GM12878 (cell line): Measurements from ENCODE around the gene ZNF850. TPM values are rescaled to one million over a fixed set of nuclear protein-coding genes. Genes with fewer than 3 reads are reported as not detected.

Experiments
- ATAC-seq: fragments of 200-7000 bp; cut with Tn5 transposase; 3 replicates; pipeline ENCODE4 v1.9.1; 2020; ENCODE audit warnings: mild to moderate bottlenecking, moderate library complexity
- BruUV-seq: library from RNA; stranded (reverse); fragments of 400-500 nt; replicated peaks from 2 replicates; lab custom pipeline; 2021; lab: Mats Ljungman, UMichigan
- CTCF ChIA-PET: fragments of 300-600 bp; sonication (Branson Sonifier 250); formaldehyde crosslinking; extraction: SDS; loops from one replicate; lab custom pipeline; 2021; ENCODE audit warnings: inconsistent platforms; lab: Yijun Ruan, JAX
- POLR2A ChIA-PET: fragments of 350-600 bp; formaldehyde crosslinking; extraction: SDS; loops from one replicate; lab custom pipeline; 2021; ENCODE audit warnings: inconsistent platforms; lab: Charles Lee
- RAD21 ChIA-PET: fragments of 300-600 bp; sonication (Branson Sonifier 250); formaldehyde crosslinking; loops from one replicate; lab custom pipeline; 2023; ENCODE audit warnings: antibody characterized with exemption; ENCODE audit not compliant: unreplicated experiment; lab: Charles Lee
- SMC1A ChIA-PET: fragments of 300-600 bp; sonication (Branson Sonifier 250); formaldehyde crosslinking; loops from one replicate; lab custom pipeline; 2023; ENCODE audit not compliant: unreplicated experiment, uncharacterized antibody; lab: Charles Lee
- DNase-seq: peaks from one replicate; pipeline ENCODE4 v3.0.0-alpha.2; 2011; ENCODE audit warnings: low read depth, low spot score
- FAIRE-seq: peaks from 3 replicates; lab custom pipeline; 2011; peaks lifted over from hg19 to GRCh38; lab: Jason Lieb, UNC
- H2AFZ ChIP-seq: 2 replicates; pipeline ENCODE4 v1.6.0; 2011; ENCODE audit warnings: low read depth, low read length, control low read depth; ENCODE audit not compliant: control insufficient read depth
- H3K27ac ChIP-seq: 2 replicates; pipeline ENCODE4 v1.5.1; 2011; ENCODE audit warnings: control low read depth; ENCODE audit not compliant: control insufficient read depth, insufficient read depth
- H3K27me3 ChIP-seq, 2 experiments: replicated peaks in 1 of 2; 2 replicates each; pipeline versions ENCODE4 v1.6.0 to v1.6.1; 2011; ENCODE audit warnings: low read length in 1 of 2; ENCODE audit not compliant: control insufficient read depth in 2 of 2, insufficient read depth in 2 of 2
- H3K36me3 ChIP-seq, 2 experiments: 2 replicates each; pipeline ENCODE4 v1.5.1; 2011; ENCODE audit warnings: low read length in 1 of 2; ENCODE audit not compliant: control insufficient read depth in 2 of 2, insufficient read depth in 2 of 2
- H3K4me1 ChIP-seq: 2 replicates; pipeline ENCODE4 v1.6.1; 2011; ENCODE audit warnings: mild to moderate bottlenecking, low read length, moderate library complexity, mixed read lengths; ENCODE audit not compliant: control insufficient read depth, insufficient read depth
- H3K4me2 ChIP-seq: 2 replicates; pipeline ENCODE4 v1.6.0; 2011; ENCODE audit warnings: control low read depth; ENCODE audit not compliant: control insufficient read depth, insufficient read depth
- H3K4me3 ChIP-seq: fragments of 200-600 bp; sonication (generic); 2 replicates; pipeline ENCODE4 v1.5.1; 2016
- H3K79me2 ChIP-seq: 2 replicates; pipeline ENCODE4 v1.6.0; 2011; ENCODE audit warnings: low read length; ENCODE audit not compliant: control insufficient read depth, insufficient read depth
- H3K9ac ChIP-seq: 2 replicates; pipeline ENCODE4 v1.8.0; 2011; ENCODE audit warnings: low read length, control low read depth, mixed read lengths; ENCODE audit not compliant: control insufficient read depth, insufficient read depth
- H3K9me3 ChIP-seq: replicated peaks from 3 replicates; pipeline ENCODE4 v1.5.1; 2011; ENCODE audit warnings: mild to moderate bottlenecking, low read length; ENCODE audit not compliant: control insufficient read depth, insufficient read depth
- H4K20me1 ChIP-seq: 2 replicates; pipeline ENCODE4 v1.6.0; 2011; ENCODE audit not compliant: control insufficient read depth, insufficient read depth
- IRF5 ChIP-seq: fragments of 450-650 bp; IDR thresholded peaks from 2 replicates; pipeline ENCODE4 v1.6.1; 2017; ENCODE audit warnings: borderline replicate concordance
- MLLT1 ChIP-seq: fragments of 450-650 bp; IDR thresholded peaks from 2 replicates; pipeline ENCODE4 v1.6.1; 2016; ENCODE audit warnings: mild to moderate bottlenecking
- NRF1 ChIP-seq: conservative IDR thresholded peaks from 2 replicates; pipeline ENCODE4 v1.6.1; 2011; ENCODE audit warnings: mild to moderate bottlenecking, low read depth, low read length, improper control_type of control experiment
- SPI1 ChIP-seq: IDR thresholded peaks from 2 replicates; pipeline ENCODE4 v1.6.1; 2011; ENCODE audit warnings: low read depth, mild to moderate bottlenecking, low read length, moderate library complexity, borderline replicate concordance; ENCODE audit not compliant: insufficient read depth
- WGBS: methylation state at CpG from one replicate; pipeline ENCODE4 v1.1.6; 2016; ENCODE audit warnings: low lambda C conversion rate; ENCODE audit not compliant: insufficient replicate concordance, insufficient coverage; ENCODE audit errors: missing lambda C conversion rate; 5-methylcytosine and 5-hydroxymethylcytosine counted together
- in situ Hi-C: fragments of 300-500 bp; cut with MboI; formaldehyde crosslinking; loops from 9 replicates; pipeline ENCODE4 v1.14.3; 2018; ENCODE audit warnings: mixed read lengths
- intact Hi-C: fragments of 100-400 bp; cut with micrococcal nuclease; formaldehyde crosslinking; loops from one replicate; pipeline ENCODE4 v1.14.2; 2022; ENCODE audit not compliant: unreplicated experiment
- polyA plus RNA-seq, 11 experiments: library from polyadenylated mRNA; depleted of rRNA in 4 of 11; unstranded in 6 of 11; stranded (reverse) in 5 of 11; fragments of >200 nt; fragmentation: Nextera tagmentation in 4 of 11; fragmentation: Illumina TruSeq in 1 of 11; extraction: Ambion mirVana in 4 of 11; extraction: Trizol in 1 of 11; gene quantifications; 1 replicate in 1 of 11; 2 replicates in 10 of 11; pipeline versions ENCODE4 v1.2.1 to v1.2.3, GENCODE V29; 2011 to 2016; ENCODE audit warnings: inconsistent platforms in 2 of 11, missing spikeins in 2 of 11, low read depth in 1 of 11
- total RNA-seq, 4 experiments: library from RNA; depleted of rRNA in 3 of 4; stranded (reverse); fragments of >200 nt in 3 of 4; fragmentation: Illumina TruSeq in 1 of 4; extraction: Trizol in 1 of 4; gene quantifications; 2 replicates each; pipeline versions ENCODE4 v1.2.1 to v1.2.3, GENCODE V29; 2013 to 2021

Gene ZNF850
- total and polyA plus RNA-seq, 10 of the 15 experiments (the other 5 are each of a cell fraction or from before 2014, with no cell fraction given) = 0.44 to 6.4 (median 2.5) TPM

GRCh38 chr19:36665832-36666231, 106.8 kb downstream of the ZNF850 start:
- no peak overlapping the region for H3K9ac ChIP-seq
- no peaks in the 10 kb centered on the region; the same call in 1 of the 2 replicates for H3K79me2 ChIP-seq
- no peak for DNase-seq
- in situ Hi-C loops (no loop called here), intact Hi-C loops (no loop called here)
- ChIA-PET CTCF (interaction anchor here (0.6 kb wide), 1 partner anchor 557 kb away, joined by 3 read pairs; no protein-coding TSS in a partner anchor), RAD21 (no interaction called here), SMC1A (interaction anchor here (1.2 kb wide), 1 partner anchor 61 kb away, joined by 3 read pairs; the partner anchor contains the start of gene ZNF382), POLR2A (interaction anchor here (0.5 kb wide), 1 partner anchor 60 kb away, joined by 5 read pairs; no protein-coding TSS in a partner anchor)
- peak overlapping the region; percentile 90 for H3K4me3 ChIP-seq
- no peak overlapping the region for H3K27ac ChIP-seq
- no peaks in the 10 kb centered on the region for H3K27me3 ChIP-seq
- H4K20me1 ChIP-seq = no peaks in the 10 kb centered on the region
- no peak for FAIRE-seq
- BruUV-seq = no TSS peak
- H2AFZ ChIP-seq = no peak overlapping the region
- no peak for ATAC-seq
- H3K9me3 ChIP-seq = peaks cover 9% of the 10 kb centered on the region; the same call in 2 of the 3 replicates
- peaks cover 0 to 8% of the 10 kb centered on the region in 2 experiments; a peak in 1 of 4 replicates for H3K36me3 ChIP-seq
- 0 out of 2 replicates have a peak, but pooled peaks have one; percentile 53 for TF ChIP-seq MLLT1
- no peak for TF ChIP-seq NRF1
- no peak for TF ChIP-seq IRF5
- TF ChIP-seq SPI1 = no peak
- TF ChIP-seq, all 136 proteins: peak for 1
- Histone ChIP-seq H3K4me1 (no peaks in the 10 kb centered on the region; the same call in 1 of the 2 replicates), H3K4me2 (peak overlapping the region; percentile 84)
- WGBS = 21% methylated on average over 4 of the region's 14 CpGs

Other genes with a start within 250 kb of the ZNF850 start
Only the 7 nearest of the 9 such genes appear.
- 0.16 and 0.45 TPM in 2 replicates for gene ZNF382, start 167.5 kb downstream of the ZNF850 start, total RNA-seq (2014; rRNA removed)
- 0.69 and 0.72 TPM in 2 replicates for gene ZNF382, start 167.5 kb downstream of the ZNF850 start, total RNA-seq (2014; rRNA removed; fragmentation: Illumina TruSeq; extraction: Trizol)
- 0.45 and 0.62 TPM in 2 replicates for gene ZNF382, start 167.5 kb downstream of the ZNF850 start, total RNA-seq (2021)
- 0.60 and 0.86 TPM in 2 replicates for gene ZNF382, start 167.5 kb downstream of the ZNF850 start, polyA plus RNA-seq (2011; rRNA removed)
- 0.14 and 0.37 TPM in 2 replicates for gene ZNF382, start 167.5 kb downstream of the ZNF850 start, polyA plus RNA-seq (2014; fragmentation: Illumina TruSeq; extraction: Trizol)
- gene ZNF382, start 167.5 kb downstream of the ZNF850 start, polyA plus RNA-seq (2014; fragmentation: Nextera tagmentation; extraction: Ambion mirVana) = under 1 TPM; 0.02 to 0.61 TPM
- gene ZNF382, start 167.5 kb downstream of the ZNF850 start, polyA plus RNA-seq (2014; rRNA removed) = 0.13 and 0.24 TPM in 2 replicates
- under 1 TPM; 0.51 to 0.74 TPM for gene ZNF382, start 167.5 kb downstream of the ZNF850 start, polyA plus RNA-seq (2016; fragmentation: Nextera tagmentation; extraction: Ambion mirVana)
- 2.1 and 2.6 TPM in 2 replicates for gene ZNF461, start 106.0 kb downstream of the ZNF850 start, total RNA-seq (2014; rRNA removed)
- gene ZNF461, start 106.0 kb downstream of the ZNF850 start, total RNA-seq (2014; rRNA removed; fragmentation: Illumina TruSeq; extraction: Trizol) = 3.5 and 3.6 TPM in 2 replicates
- gene ZNF461, start 106.0 kb downstream of the ZNF850 start, total RNA-seq (2021) = 2.8 and 3.0 TPM in 2 replicates
- 4.5 and 5.1 TPM in 2 replicates for gene ZNF461, start 106.0 kb downstream of the ZNF850 start, polyA plus RNA-seq (2011; rRNA removed)
- gene ZNF461, start 106.0 kb downstream of the ZNF850 start, polyA plus RNA-seq (2014; fragmentation: Illumina TruSeq; extraction: Trizol) = 2.2 TPM in 2 replicates
- 1 to 10 TPM; 1.2 to 1.3 TPM for gene ZNF461, start 106.0 kb downstream of the ZNF850 start, polyA plus RNA-seq (2014; fragmentation: Nextera tagmentation; extraction: Ambion mirVana)
- gene ZNF461, start 106.0 kb downstream of the ZNF850 start, polyA plus RNA-seq (2014; rRNA removed) = 2.0 and 4.0 TPM in 2 replicates
- 1 to 10 TPM; 1.8 to 2.2 TPM for gene ZNF461, start 106.0 kb downstream of the ZNF850 start, polyA plus RNA-seq (2016; fragmentation: Nextera tagmentation; extraction: Ambion mirVana)
- gene ZNF567, start 85.2 kb downstream of the ZNF850 start, total RNA-seq (2014; rRNA removed) = 4.9 and 7.0 TPM in 2 replicates
- gene ZNF567, start 85.2 kb downstream of the ZNF850 start, total RNA-seq (2014; rRNA removed; fragmentation: Illumina TruSeq; extraction: Trizol) = 10.4 and 12.2 TPM in 2 replicates
- 5.4 TPM in 2 replicates for gene ZNF567, start 85.2 kb downstream of the ZNF850 start, total RNA-seq (2021)
- gene ZNF567, start 85.2 kb downstream of the ZNF850 start, polyA plus RNA-seq (2011; rRNA removed) = 11.9 and 18.1 TPM in 2 replicates
- 9.7 and 16.6 TPM in 2 replicates for gene ZNF567, start 85.2 kb downstream of the ZNF850 start, polyA plus RNA-seq (2014; fragmentation: Illumina TruSeq; extraction: Trizol)
- 10 to 100 TPM in 1 of 2 experiments, 1 to 10 TPM in 1; 8.8 to 11.5 TPM for gene ZNF567, start 85.2 kb downstream of the ZNF850 start, polyA plus RNA-seq (2014; fragmentation: Nextera tagmentation; extraction: Ambion mirVana)
- 5.3 and 6.2 TPM in 2 replicates for gene ZNF567, start 85.2 kb downstream of the ZNF850 start, polyA plus RNA-seq (2014; rRNA removed)
- 1 to 10 TPM; 8.5 to 8.6 TPM for gene ZNF567, start 85.2 kb downstream of the ZNF850 start, polyA plus RNA-seq (2016; fragmentation: Nextera tagmentation; extraction: Ambion mirVana)
- gene ZNF790, start 65.6 kb upstream of the ZNF850 start, total RNA-seq (2014; rRNA removed) = 3.1 and 3.2 TPM in 2 replicates
- 5.2 and 5.3 TPM in 2 replicates for gene ZNF790, start 65.6 kb upstream of the ZNF850 start, total RNA-seq (2014; rRNA removed; fragmentation: Illumina TruSeq; extraction: Trizol)
- 2.5 and 2.9 TPM in 2 replicates for gene ZNF790, start 65.6 kb upstream of the ZNF850 start, total RNA-seq (2021)
- gene ZNF790, start 65.6 kb upstream of the ZNF850 start, polyA plus RNA-seq (2011; rRNA removed) = 0.87 and 1.7 TPM in 2 replicates
- 2.7 and 3.7 TPM in 2 replicates for gene ZNF790, start 65.6 kb upstream of the ZNF850 start, polyA plus RNA-seq (2014; fragmentation: Illumina TruSeq; extraction: Trizol)
- gene ZNF790, start 65.6 kb upstream of the ZNF850 start, polyA plus RNA-seq (2014; fragmentation: Nextera tagmentation; extraction: Ambion mirVana) = 1 to 10 TPM; 1.6 to 2.5 TPM
- gene ZNF790, start 65.6 kb upstream of the ZNF850 start, polyA plus RNA-seq (2014; rRNA removed) = 1.6 and 2.1 TPM in 2 replicates
- gene ZNF790, start 65.6 kb upstream of the ZNF850 start, polyA plus RNA-seq (2016; fragmentation: Nextera tagmentation; extraction: Ambion mirVana) = 1 to 10 TPM; 3.2 to 4.2 TPM
- 1.3 and 1.9 TPM in 2 replicates for gene ZNF345, start 78.1 kb upstream of the ZNF850 start, total RNA-seq (2014; rRNA removed)
- gene ZNF345, start 78.1 kb upstream of the ZNF850 start, total RNA-seq (2014; rRNA removed; fragmentation: Illumina TruSeq; extraction: Trizol) = 1.8 and 1.9 TPM in 2 replicates
- gene ZNF345, start 78.1 kb upstream of the ZNF850 start, total RNA-seq (2021) = 1.5 and 1.8 TPM in 2 replicates
- 2.3 and 3.3 TPM in 2 replicates for gene ZNF345, start 78.1 kb upstream of the ZNF850 start, polyA plus RNA-seq (2011; rRNA removed)
- gene ZNF345, start 78.1 kb upstream of the ZNF850 start, polyA plus RNA-seq (2014; fragmentation: Illumina TruSeq; extraction: Trizol) = 2.4 and 2.6 TPM in 2 replicates
- gene ZNF345, start 78.1 kb upstream of the ZNF850 start, polyA plus RNA-seq (2014; fragmentation: Nextera tagmentation; extraction: Ambion mirVana) = 1 to 10 TPM; 1.3 to 1.5 TPM
- gene ZNF345, start 78.1 kb upstream of the ZNF850 start, polyA plus RNA-seq (2014; rRNA removed) = 1.7 and 2.3 TPM in 2 replicates
- gene ZNF345, start 78.1 kb upstream of the ZNF850 start, polyA plus RNA-seq (2016; fragmentation: Nextera tagmentation; extraction: Ambion mirVana) = 1 to 10 TPM; 2.1 to 3.0 TPM
- gene ZNF829, start 143.5 kb upstream of the ZNF850 start, total RNA-seq (2014; rRNA removed) = 0.34 and 0.54 TPM in 2 replicates
- gene ZNF829, start 143.5 kb upstream of the ZNF850 start, total RNA-seq (2014; rRNA removed; fragmentation: Illumina TruSeq; extraction: Trizol) = 0.60 and 0.63 TPM in 2 replicates
- 0.23 and 0.32 TPM in 2 replicates for gene ZNF829, start 143.5 kb upstream of the ZNF850 start, total RNA-seq (2021)
- 0.08 and 0.12 TPM in 2 replicates for gene ZNF829, start 143.5 kb upstream of the ZNF850 start, polyA plus RNA-seq (2011; rRNA removed)
- gene ZNF829, start 143.5 kb upstream of the ZNF850 start, polyA plus RNA-seq (2014; fragmentation: Illumina TruSeq; extraction: Trizol) = 0.40 and 0.57 TPM in 2 replicates
- under 1 TPM; 0.21 to 0.26 TPM for gene ZNF829, start 143.5 kb upstream of the ZNF850 start, polyA plus RNA-seq (2014; fragmentation: Nextera tagmentation; extraction: Ambion mirVana)
- gene ZNF829, start 143.5 kb upstream of the ZNF850 start, polyA plus RNA-seq (2014; rRNA removed) = 0.18 and 0.19 TPM in 2 replicates
- gene ZNF829, start 143.5 kb upstream of the ZNF850 start, polyA plus RNA-seq (2016; fragmentation: Nextera tagmentation; extraction: Ambion mirVana) = under 1 TPM; 0.13 to 0.14 TPM
- gene ZNF568, start 143.5 kb upstream of the ZNF850 start, total RNA-seq (2014; rRNA removed) = 0.17 and 2.0 TPM in 2 replicates
- 0.28 and 0.72 TPM in 2 replicates for gene ZNF568, start 143.5 kb upstream of the ZNF850 start, total RNA-seq (2014; rRNA removed; fragmentation: Illumina TruSeq; extraction: Trizol)
- 0.48 and 0.77 TPM in 2 replicates for gene ZNF568, start 143.5 kb upstream of the ZNF850 start, total RNA-seq (2021)
- 0.16 and 0.40 TPM in 2 replicates for gene ZNF568, start 143.5 kb upstream of the ZNF850 start, polyA plus RNA-seq (2011; rRNA removed)
- gene ZNF568, start 143.5 kb upstream of the ZNF850 start, polyA plus RNA-seq (2014; fragmentation: Illumina TruSeq; extraction: Trizol) = 0.29 and 0.41 TPM in 2 replicates
- under 1 TPM; 0.16 to 0.31 TPM for gene ZNF568, start 143.5 kb upstream of the ZNF850 start, polyA plus RNA-seq (2014; fragmentation: Nextera tagmentation; extraction: Ambion mirVana)
- 0.23 and 0.24 TPM in 2 replicates for gene ZNF568, start 143.5 kb upstream of the ZNF850 start, polyA plus RNA-seq (2014; rRNA removed)
- gene ZNF568, start 143.5 kb upstream of the ZNF850 start, polyA plus RNA-seq (2016; fragmentation: Nextera tagmentation; extraction: Ambion mirVana) = under 1 TPM; 0.21 to 0.52 TPM